ENCODE measurements around the gene PRIM1.

- no peak for TF ChIP-seq CTCF (IDR thresholded peaks at IDR 0.05)
- TF ChIP-seq POLR2A (IDR thresholded peaks at IDR 0.05): no peak
Observed at GRCh38 chr12:56758728-56759262, 6.7 kb upstream of the PRIM1 start.

Measured in esophagus squamous epithelium (tissue), 4 donors.